EL (cell line): ENCODE measurements around the gene SPATA1.
A peak's percentile ranks its signal among the peaks of the same experiment; 100 is the strongest.
"Not testable (repeated sequence)": the region's sequence is repeated elsewhere in the genome, so short reads cannot be mapped to it uniquely, and the experiment has no call there.

Experiments
- DNase-seq: peaks from one replicate; pipeline ENCODE4 v3.0.0-alpha.2; 2016

Gene SPATA1

DNA sequence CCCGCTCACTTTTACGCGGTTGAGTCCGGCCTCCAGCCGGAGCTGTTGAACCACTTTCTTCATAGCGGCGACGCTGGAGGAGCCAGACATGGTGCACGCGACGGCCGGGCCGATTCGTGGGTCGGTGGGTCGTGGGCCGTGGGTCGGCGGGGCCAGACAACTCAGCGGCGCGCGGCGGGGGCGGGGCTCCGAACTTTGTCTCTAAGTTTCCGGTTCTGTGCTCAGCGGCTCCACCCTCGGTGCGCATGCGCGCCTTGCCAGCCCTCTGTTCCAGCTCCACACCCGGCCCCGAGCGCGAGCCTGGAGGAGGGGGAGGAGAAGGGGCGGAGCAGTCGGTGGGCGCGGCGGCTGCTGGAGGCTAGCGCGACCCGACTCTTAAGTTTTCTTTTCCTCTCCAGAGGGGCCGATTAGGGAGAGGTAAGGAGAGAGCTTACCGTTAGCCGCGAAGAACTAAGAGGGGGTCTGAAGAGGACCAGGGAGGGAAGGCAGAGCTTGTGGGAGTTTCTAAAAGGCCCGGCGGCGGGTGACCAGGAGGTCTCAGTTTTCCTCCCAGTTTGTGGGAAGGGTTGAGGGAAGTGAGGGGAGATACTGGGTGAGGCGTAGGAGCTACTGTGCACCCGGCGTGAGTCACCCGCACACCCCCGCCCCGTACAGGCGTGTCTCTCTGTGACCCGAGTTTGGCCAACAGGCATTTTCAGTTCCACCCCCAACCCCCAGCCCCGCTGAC lies at the start of gene SPATA1, which contains the start of gene GNG5:
SPATA1 (plus strand) TSS at position 385 of the 727 bp plus-strand sequence. CDS start 9,974 bp downstream, outside the sequence.
GNG5 (minus strand) TSS at position 580 of the 727 bp plus-strand sequence; CDS start at position 90, 490 bp downstream.
- DNase-seq: peak; percentile 98

GRCh38 chr1:84462118-84462517 lies 44.1 kb upstream of the SPATA1 start:
- DNase-seq: no peak

GRCh38 chr1:84467298-84467697 lies 38.9 kb upstream of the SPATA1 start:
- DNase-seq: no peak

GRCh38 chr1:84476225-84476624 lies 30.0 kb upstream of the SPATA1 start:
- DNase-seq: no peak

DNA sequence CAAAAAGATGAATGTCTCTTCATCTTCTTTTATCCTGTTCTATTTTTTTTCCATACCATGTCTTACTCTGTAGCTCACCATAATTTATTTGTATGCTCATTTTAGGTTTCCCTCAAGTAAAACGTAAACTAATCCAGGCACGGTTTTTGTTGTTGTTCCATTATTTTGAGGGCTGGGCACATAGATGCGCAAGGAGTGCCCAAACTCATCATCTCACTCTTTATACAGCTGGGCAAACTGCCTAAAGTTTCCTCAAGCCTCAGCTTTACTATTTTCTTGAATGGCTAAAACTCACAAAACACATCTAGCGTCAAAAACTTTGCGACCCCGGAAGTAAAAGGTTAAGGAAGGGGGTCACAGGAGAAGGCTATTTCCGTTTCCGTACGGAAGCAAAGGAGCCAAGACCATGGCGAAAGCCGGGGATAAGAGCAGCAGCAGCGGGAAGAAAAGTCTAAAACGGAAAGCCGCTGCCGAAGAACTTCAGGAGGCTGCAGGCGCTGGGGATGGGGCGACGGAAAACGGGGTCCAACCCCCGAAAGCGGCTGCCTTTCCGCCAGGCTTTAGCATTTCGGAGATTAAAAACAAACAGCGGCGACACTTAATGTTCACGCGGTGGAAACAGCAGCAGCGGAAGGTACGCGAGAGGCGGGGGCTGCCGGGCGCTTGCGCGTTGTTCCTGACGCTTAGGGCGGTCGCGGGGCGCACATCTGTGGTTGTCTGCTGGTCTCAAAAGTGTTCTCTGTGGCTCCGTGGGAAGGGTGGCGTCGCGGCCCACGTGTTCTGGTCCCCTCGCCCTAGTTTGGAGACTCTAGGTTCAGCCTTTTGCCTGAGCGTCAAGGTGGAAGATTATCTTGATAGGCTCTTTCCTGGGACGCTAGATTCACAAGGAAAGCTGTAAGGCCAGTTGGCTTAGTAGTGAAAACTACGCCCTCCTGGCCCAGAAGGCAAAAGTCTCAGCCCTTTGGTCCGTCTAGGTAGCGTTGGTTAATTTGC lies 27.0 kb upstream of the SPATA1 start, which contains the start of gene RPF1:
RPF1 (plus strand) TSS at position 391 of the 993 bp plus-strand sequence; CDS start at position 407, 16 bp downstream.
- peak; percentile 85 for DNase-seq

- DNase-seq: no peak
Observed at GRCh38 chr1:84479998-84480397, 26.2 kb upstream of the SPATA1 start.

- DNase-seq: no peak
Observed at GRCh38 chr1:84480650-84481049, 25.5 kb upstream of the SPATA1 start.

GRCh38 chr1:84481317-84481716 lies 24.9 kb upstream of the SPATA1 start:
- no peak for DNase-seq

DNA sequence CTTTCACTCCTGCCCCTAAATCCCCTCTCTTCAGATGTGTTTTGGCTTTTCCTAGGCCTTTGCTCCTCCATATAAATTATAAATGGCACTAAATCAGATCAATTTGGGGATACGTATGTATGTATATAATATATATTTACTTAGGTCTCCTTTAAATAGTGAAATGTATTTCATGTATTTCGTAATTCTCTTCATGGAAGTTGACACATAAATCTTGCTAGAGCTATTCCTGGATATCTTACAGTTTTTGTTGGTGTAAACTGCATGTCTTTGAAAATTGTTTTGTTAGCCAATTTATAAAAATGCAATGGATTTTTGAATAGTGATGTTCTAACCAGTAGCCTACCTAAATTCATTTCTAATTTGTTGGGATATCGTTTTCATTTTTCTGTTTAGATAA lies 18.1 kb upstream of the SPATA1 start:
- DNase-seq: no peak

- DNase-seq: no peak
Observed at GRCh38 chr1:84489766-84490165, 16.4 kb upstream of the SPATA1 start.

DNA sequence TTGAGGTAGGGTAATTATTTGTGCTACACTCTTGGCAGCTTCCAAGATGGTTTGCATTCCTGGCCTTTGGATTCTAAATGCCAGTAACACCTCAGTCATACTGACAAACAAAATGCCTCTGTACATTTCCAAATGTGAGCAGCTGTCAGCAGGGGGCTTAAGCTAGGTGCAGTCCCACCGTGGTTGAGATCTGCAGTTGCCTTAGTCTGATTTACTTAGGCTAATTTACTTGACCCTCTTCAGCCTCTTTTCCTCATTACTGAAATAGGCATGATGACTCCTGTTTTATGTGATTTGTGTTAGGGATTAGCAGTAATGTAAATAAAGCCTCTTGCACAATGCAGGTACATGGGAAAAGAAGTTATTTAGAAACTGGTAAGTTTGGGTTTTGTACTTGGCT lies 13.5 kb upstream of the SPATA1 start:
- DNase-seq: no peak

DNA sequence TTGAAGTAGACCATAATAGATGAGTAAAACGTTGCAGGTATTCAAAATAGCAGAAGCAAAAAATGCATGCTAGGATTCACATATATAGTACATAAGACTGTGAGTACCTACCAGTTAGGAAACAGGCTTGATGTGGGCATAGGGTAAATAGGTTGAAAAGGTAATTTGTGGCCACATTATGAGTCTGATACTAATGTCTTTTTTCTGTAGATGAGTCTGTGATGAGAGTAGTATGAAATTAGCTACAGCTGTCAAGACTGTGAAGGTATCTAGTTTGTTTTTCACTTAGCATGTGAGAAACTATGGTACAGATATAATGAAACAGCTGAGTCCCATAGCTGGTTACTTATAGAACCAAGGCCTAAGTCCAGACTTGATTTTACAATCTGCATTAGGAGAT lies 12.4 kb upstream of the SPATA1 start:
- DNase-seq: no peak

DNA sequence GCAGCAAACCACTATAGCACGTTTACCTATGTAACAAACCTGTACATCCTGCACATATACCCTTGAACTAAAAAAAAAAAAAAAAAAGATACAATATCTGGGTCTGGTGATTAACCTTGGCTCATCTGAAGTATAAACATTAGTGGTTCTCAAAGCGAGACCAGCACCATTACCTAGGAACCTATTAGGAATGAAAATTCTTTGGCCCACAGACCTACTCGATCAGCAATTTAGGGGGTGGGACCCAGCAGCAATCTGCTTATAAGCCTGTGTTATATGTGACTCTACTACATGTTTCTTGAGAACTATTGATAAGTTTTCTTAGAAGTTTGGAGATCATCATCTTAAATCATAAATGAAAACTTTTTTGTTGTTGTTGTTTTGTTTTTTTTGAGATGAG lies 9.7 kb upstream of the SPATA1 start:
- DNase-seq: no peak

GRCh38 chr1:84497631-84498275 lies 8.4 kb upstream of the SPATA1 start:
- DNase-seq: no peak

DNA sequence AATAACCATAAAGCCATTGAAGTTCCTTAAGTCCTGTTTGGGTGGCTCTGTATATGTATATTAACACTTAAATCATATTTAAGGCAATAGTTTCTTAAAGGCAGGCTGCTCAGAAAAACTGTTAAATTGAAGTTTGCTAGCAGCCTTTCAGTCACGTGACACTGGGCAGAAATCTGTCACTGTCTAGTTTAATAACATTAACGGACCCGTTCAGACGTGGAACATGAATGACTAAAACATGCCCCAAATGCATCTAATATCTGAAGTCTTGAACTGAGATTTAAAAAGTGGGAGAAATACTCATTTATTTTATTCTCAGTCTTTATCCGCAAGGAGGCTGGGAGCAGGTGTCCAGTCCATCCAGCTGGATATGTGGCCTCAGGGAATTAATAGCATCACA lies 3.3 kb upstream of the SPATA1 start:
- DNase-seq: no peak

GRCh38 chr1:84504580-84505492 lies 1.4 kb upstream of the SPATA1 start:
- peak; percentile 68 for DNase-seq

DNA sequence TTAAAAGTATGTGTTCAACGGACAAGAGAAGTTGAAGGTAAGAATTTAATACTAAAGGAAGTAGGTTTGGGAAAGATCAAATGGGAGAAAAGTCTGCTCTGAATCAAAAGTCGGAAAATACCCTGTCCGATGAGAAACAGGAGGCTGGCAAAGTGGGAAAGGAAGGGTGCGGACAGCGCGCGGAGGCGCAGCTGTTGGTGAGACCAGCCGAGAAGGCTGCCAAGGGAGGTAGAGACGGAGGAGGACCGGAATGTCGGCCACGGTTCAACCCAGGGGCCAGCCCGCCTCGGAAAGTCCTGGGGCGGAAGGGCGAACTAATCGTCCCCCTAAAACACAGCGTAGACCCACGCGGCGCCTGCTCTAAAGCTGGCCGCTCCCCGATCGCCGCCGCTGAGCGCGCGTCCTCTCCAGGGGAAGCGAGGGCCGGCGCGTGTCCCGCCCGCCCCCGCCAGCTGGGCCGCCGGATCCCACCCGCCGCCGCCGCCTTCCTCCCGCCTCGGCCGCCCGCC lies 639 bp upstream of the SPATA1 start:
- DNase-seq: no peak

DNA sequence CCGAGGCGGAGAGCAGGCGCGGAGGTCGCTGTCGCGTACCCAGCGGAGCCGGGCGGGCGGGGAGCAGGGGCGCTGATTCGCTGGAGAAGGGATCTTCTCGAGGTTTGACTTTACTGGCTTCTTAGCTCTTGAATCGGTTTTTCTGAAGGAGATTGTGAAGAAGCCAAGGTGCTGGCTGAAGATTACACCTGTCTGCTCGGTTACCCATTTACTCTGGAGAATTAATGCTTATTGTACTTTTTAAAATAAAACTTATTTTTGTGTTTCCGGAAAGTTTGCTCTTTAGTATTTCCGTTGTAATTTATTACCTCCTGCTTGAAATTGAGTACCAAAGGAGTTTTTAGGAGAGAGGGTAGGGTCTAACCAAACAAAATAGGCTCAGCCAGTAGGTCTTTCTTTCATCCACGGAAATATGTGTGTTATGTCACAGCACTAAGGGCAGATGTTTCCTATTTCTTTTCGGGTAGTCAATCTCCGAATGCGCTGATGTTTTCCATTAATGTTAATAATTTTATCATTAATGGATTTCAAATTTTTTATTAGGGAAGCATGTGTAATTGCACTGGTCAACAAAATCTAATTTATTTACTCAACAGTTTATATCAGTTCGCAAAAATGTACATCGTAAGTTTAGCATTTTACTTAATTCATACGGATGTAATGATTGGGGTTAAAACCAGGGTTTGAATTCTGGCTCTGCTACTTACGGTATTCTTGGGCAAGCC lies 705 bp downstream of the SPATA1 start:
- no peak for DNase-seq

GRCh38 chr1:84507887-84508286 lies 1.7 kb downstream of the SPATA1 start:
- DNase-seq: not testable (repeated sequence)

GRCh38 chr1:84508510-84508909 lies 2.3 kb downstream of the SPATA1 start:
- no peak for DNase-seq

- DNase-seq: no peak
Observed at GRCh38 chr1:84509029-84509428, 2.8 kb downstream of the SPATA1 start.
